HUES64 (cell line): ENCODE measurements around the gene SYCE1.
"Not testable (repeated sequence)": the region's sequence is repeated elsewhere in the genome, so short reads cannot be mapped to it uniquely, and the experiment has no call there.

Source experiments
- H3K27ac ChIP-seq: 2 replicates; pipeline ENCODE4 v1.7.0; 2013; ENCODE audit warnings: low read depth, low read length, inconsistent platforms
- H3K27me3 ChIP-seq: 2 replicates; pipeline ENCODE4 v1.6.1; 2013; ENCODE audit warnings: mild to moderate bottlenecking, low read length; ENCODE audit not compliant: insufficient read depth
- H3K36me3 ChIP-seq: 2 replicates; pipeline ENCODE4 v1.6.1; 2013; ENCODE audit warnings: mild to moderate bottlenecking, low read length; ENCODE audit not compliant: insufficient read depth
- H3K4me1 ChIP-seq: 2 replicates; pipeline ENCODE4 v1.6.1; 2013; ENCODE audit warnings: mild to moderate bottlenecking, low read length, moderate library complexity; ENCODE audit not compliant: insufficient read depth
- H3K4me3 ChIP-seq: 2 replicates; pipeline ENCODE4 v1.5.1; 2013; ENCODE audit warnings: mild to moderate bottlenecking, low read length, moderate library complexity
- H3K9ac ChIP-seq: 2 replicates; pipeline ENCODE4 v1.6.1; 2013; ENCODE audit warnings: mild to moderate bottlenecking, low read depth, low read length
- H3K9me3 ChIP-seq: 2 replicates; pipeline ENCODE4 v1.6.1; 2013; ENCODE audit warnings: low read depth, low read length; ENCODE audit not compliant: insufficient read depth
- WGBS: fragments of 150-250, 120-280 bp; methylation state at CpG from one replicate; pipeline ENCODE4 v1.1.7; 2013; ENCODE audit warnings: missing lambda C conversion rate; 5-methylcytosine and 5-hydroxymethylcytosine counted together

The SYCE1 gene

GRCh38 chr10:133557381-133557780 lies 8.0 kb downstream of the SYCE1 start:
- Histone ChIP-seq H3K9ac (no peak overlapping the region), H3K9me3 (peaks cover 97% of the 10 kb centered on the region), H3K4me3 (no peak overlapping the region), H3K36me3 (no peaks in the 10 kb centered on the region), H3K27me3 (no peaks in the 10 kb centered on the region), H3K27ac (no peak overlapping the region), H3K4me1 (no peaks in the 10 kb centered on the region)
- 50% methylated on average over 3 of the region's 3 CpGs for WGBS

DNA sequence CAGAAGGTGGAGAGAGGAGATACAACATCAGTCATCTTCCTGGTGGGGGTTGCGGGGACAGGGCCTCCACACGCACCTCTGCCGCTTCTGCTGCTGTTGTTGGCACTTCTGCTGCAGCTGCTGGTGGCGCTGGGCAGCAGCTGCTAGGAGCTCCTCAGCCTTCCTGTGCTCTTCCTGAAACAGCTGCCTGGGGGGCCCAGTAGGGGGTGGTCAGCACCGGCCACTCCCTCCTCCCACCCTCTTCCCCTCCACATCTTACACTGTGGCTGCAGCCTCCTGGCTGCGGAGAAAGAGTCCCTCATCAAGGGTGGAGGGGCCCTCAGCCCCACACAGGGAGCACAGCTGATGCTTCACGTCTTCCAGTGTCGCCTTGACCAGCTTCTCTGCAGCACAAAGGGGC lies 9.9 kb downstream of the SYCE1 start:
- 74% methylated on average over 8 of the region's 8 CpGs for WGBS
- Histone ChIP-seq H3K27me3 (no peaks in the 10 kb centered on the region), H3K4me3 (no peak overlapping the region), H3K9me3 (peaks cover 97% of the 10 kb centered on the region), H3K27ac (no peak overlapping the region), H3K4me1 (no peaks in the 10 kb centered on the region), H3K36me3 (no peaks in the 10 kb centered on the region), H3K9ac (no peak overlapping the region)

DNA sequence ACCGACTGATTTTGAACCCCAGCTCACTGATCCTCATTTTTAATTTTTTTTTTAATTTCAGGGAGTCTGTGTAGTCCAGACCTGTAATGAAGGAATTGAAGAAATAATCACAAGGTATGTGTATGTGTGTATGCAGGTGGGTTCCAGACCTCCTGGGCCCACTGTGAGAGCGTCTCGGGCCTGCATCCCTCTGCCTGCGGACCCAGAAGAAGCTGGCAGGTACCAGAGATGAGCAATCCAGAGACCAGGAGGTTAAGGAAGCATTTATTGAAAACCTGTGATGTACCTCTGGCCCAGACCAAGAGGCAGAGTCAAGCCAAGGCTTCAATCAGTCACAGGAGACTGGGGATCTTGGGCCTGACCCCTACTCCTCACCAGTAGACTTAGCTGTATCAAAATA lies 10.8 kb downstream of the SYCE1 start:
- Histone ChIP-seq H3K4me3 (no peak overlapping the region), H3K9ac (no peak overlapping the region), H3K36me3 (no peaks in the 10 kb centered on the region), H3K27me3 (no peaks in the 10 kb centered on the region), H3K9me3 (peaks cover 93% of the 10 kb centered on the region), H3K27ac (no peak overlapping the region), H3K4me1 (no peaks in the 10 kb centered on the region)
- WGBS: 70% methylated on average over 4 of the region's 4 CpGs

GRCh38 chr10:133544506-133544905 lies 20.9 kb downstream of the SYCE1 start:
- Histone ChIP-seq H3K9ac (no peak overlapping the region), H3K36me3 (no peaks in the 10 kb centered on the region), H3K4me1 (no peaks in the 10 kb centered on the region), H3K9me3 (peaks cover 82% of the 10 kb centered on the region), H3K27me3 (no peaks in the 10 kb centered on the region), H3K4me3 (no peak overlapping the region), H3K27ac (no peak overlapping the region)
- 60% methylated on average over 1 of the region's 1 CpG for WGBS

- not testable (repeated sequence) for H3K36me3 ChIP-seq, H3K27me3 ChIP-seq, H3K4me1 ChIP-seq, H3K4me3 ChIP-seq, H3K27ac ChIP-seq, H3K9ac ChIP-seq
- peaks cover 82% of the 10 kb centered on the region for H3K9me3 ChIP-seq
- 80% methylated on average over 6 of the region's 6 CpGs for WGBS
These were observed 23.9 kb downstream of the SYCE1 start for GRCh38 chr10:133541441-133541975.

GRCh38 chr10:133537546-133538545 lies 27.5 kb downstream of the SYCE1 start:
- 47% methylated on average over 4 of the region's 4 CpGs for WGBS
- no peak overlapping the region for H3K4me3 ChIP-seq
- no peaks in the 10 kb centered on the region for H3K36me3 ChIP-seq
- no peaks in the 10 kb centered on the region for H3K27me3 ChIP-seq
- no peak overlapping the region for H3K9ac ChIP-seq
- H3K4me1 ChIP-seq: no peaks in the 10 kb centered on the region
- no peak overlapping the region for H3K27ac ChIP-seq
- H3K9me3 ChIP-seq: peaks cover 79% of the 10 kb centered on the region

DNA sequence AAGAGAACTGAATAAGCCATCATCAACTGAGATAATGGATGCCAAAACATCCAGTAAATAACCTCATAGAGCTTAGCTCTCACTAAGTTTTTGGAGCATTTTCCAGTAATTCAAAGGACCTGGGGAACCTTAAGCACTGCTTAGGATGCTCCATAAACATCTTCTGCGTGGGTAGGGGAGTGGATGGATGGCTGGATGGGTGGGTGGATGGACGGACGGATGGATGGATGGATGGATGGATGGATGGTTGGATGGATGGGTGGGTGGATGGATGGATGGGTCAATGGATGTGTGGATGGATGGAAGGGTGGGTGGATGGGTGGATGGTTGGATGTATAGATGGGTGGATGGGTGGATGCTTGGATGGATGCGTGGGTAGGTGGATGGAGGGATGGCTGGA lies 29.2 kb downstream of the SYCE1 start:
- Histone ChIP-seq H3K4me1 (no peaks in the 10 kb centered on the region), H3K4me3 (no peak overlapping the region), H3K36me3 (no peaks in the 10 kb centered on the region), H3K9me3 (peaks cover 91% of the 10 kb centered on the region), H3K27ac (no peak overlapping the region), H3K27me3 (no peaks in the 10 kb centered on the region), H3K9ac (no peak overlapping the region)
- 42% methylated on average over 4 of the region's 4 CpGs for WGBS

DNA sequence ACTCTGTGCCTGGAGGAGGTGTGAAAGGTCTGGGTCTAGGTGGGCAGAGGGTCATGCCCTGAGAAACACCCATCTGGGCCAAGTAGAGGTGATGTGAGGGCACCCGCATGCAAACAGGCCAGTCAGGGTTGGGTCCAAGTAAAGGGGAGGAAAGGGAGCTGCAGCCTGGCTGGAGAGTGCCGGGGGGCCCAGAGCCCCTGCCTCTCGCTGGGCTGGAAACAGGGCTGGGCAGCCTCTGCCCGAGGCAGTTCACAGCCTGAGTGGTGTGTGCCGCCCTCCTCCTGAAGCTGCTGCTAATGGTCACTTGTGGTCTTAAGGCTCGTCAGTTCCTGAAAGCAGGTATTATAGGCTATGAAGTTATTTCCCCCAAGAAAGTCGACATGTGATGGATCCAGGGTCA lies 31.0 kb downstream of the SYCE1 start:
- no peak overlapping the region for H3K27ac ChIP-seq
- no peak overlapping the region for H3K9ac ChIP-seq
- H3K36me3 ChIP-seq: no peaks in the 10 kb centered on the region
- WGBS: 83% methylated on average over 6 of the region's 7 CpGs
- H3K4me3 ChIP-seq: no peak overlapping the region
- no peaks in the 10 kb centered on the region for H3K4me1 ChIP-seq
- H3K27me3 ChIP-seq: no peaks in the 10 kb centered on the region
- H3K9me3 ChIP-seq: peaks cover 91% of the 10 kb centered on the region

DNA sequence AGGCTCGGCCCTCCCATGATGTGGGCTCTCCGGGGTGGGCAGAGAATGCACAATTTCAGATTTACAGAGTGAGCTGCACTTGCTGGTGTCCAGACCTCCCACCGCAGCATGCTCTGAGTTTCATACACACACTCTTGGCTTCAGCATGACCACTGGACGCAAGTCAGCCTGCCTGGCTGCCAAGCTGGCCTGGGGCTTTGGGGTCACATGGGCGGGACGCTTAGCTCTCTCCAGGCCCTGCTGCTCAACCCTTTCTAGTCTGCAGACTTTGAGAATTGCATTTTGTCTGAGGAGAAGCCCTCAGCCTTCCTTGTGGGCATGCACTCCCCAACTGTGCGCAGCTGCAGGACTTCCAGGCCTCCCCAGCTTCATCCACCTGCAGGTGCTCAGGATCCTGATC lies 32.5 kb downstream of the SYCE1 start:
- Histone ChIP-seq H3K9ac (no peak overlapping the region), H3K27me3 (no peaks in the 10 kb centered on the region), H3K4me3 (no peak overlapping the region), H3K4me1 (no peaks in the 10 kb centered on the region), H3K9me3 (peaks cover 92% of the 10 kb centered on the region), H3K27ac (no peak overlapping the region), H3K36me3 (no peaks in the 10 kb centered on the region)
- 79% methylated on average over 7 of the region's 7 CpGs for WGBS

GRCh38 chr10:133530506-133530905 lies 34.9 kb downstream of the SYCE1 start:
- Histone ChIP-seq H3K27ac (no peak overlapping the region), H3K9ac (no peak overlapping the region), H3K9me3 (peaks cover 94% of the 10 kb centered on the region), H3K27me3 (no peaks in the 10 kb centered on the region), H3K4me1 (no peaks in the 10 kb centered on the region), H3K4me3 (no peak overlapping the region), H3K36me3 (no peaks in the 10 kb centered on the region)
- WGBS: 74% methylated on average over 9 of the region's 9 CpGs

GRCh38 chr10:133529576-133529946 lies 35.8 kb downstream of the SYCE1 start:
- H3K36me3 ChIP-seq: no peaks in the 10 kb centered on the region
- H3K27ac ChIP-seq: no peak overlapping the region
- no peak overlapping the region for H3K9ac ChIP-seq
- H3K4me1 ChIP-seq: no peaks in the 10 kb centered on the region
- H3K4me3 ChIP-seq: no peak overlapping the region
- H3K27me3 ChIP-seq: no peaks in the 10 kb centered on the region
- peaks cover 95% of the 10 kb centered on the region for H3K9me3 ChIP-seq
- 91% methylated on average over 26 of the region's 26 CpGs for WGBS
